Activated naive CD4-positive, alpha-beta T cell treated with anti-CD3 and anti-CD28 coated beads, Interleukin-2, amount 10 ng/mL, durations not matched to agents 7 days and 5 days (primary cell): ENCODE measurements around the gene FBXL17.

Experiments
- CTCF ChIA-PET: fragments of 350-600 bp; sonication (Branson Sonifier 250); formaldehyde crosslinking; loops from one replicate; lab custom pipeline; 2021; ENCODE audit warnings: antibody characterized with exemption; lab: Charles Lee
- DNase-seq: peaks from one replicate; pipeline ENCODE4 v3.0.0-alpha.2; 2020
- H3K27ac Mint-ChIP-seq: one replicate; pipeline ENCODE4 v1.8.0; 2021; ENCODE audit warnings: mild to moderate bottlenecking, moderate library complexity, mixed read lengths
- H3K27me3 Mint-ChIP-seq: one replicate; pipeline ENCODE4 v1.8.0; 2021; ENCODE audit warnings: mild to moderate bottlenecking, mixed read lengths
- H3K36me3 Mint-ChIP-seq: one replicate; pipeline ENCODE4 v1.8.0; 2021; ENCODE audit warnings: mixed read lengths
- H3K4me1 Mint-ChIP-seq: one replicate; pipeline ENCODE4 v1.8.0; 2021; ENCODE audit warnings: mixed read lengths
- H3K4me3 Mint-ChIP-seq: one replicate; pipeline ENCODE4 v1.8.0; 2021; ENCODE audit warnings: mild to moderate bottlenecking, moderate library complexity, mixed read lengths
- H3K9me3 Mint-ChIP-seq: one replicate; pipeline ENCODE4 v1.8.0; 2021; ENCODE audit warnings: mixed read lengths

The FBXL17 gene

GRCh38 chr5:107948377-107948776 lies 433.5 kb downstream of the FBXL17 start:
- no peak overlapping the region for H3K4me3 Mint-ChIP-seq
- DNase-seq: no peak
- no peak overlapping the region for H3K27ac Mint-ChIP-seq
- CTCF ChIA-PET: no interaction called here
- no peaks in the 10 kb centered on the region for H3K9me3 Mint-ChIP-seq
- no peaks in the 10 kb centered on the region for H3K27me3 Mint-ChIP-seq
- peaks cover 6% of the 10 kb centered on the region for H3K36me3 Mint-ChIP-seq
- peaks cover 30% of the 10 kb centered on the region for H3K4me1 Mint-ChIP-seq

GRCh38 chr5:107945061-107945460 lies 436.8 kb downstream of the FBXL17 start:
- no peak overlapping the region for H3K27ac Mint-ChIP-seq
- CTCF ChIA-PET: no interaction called here
- H3K9me3 Mint-ChIP-seq: peaks cover 1% of the 10 kb centered on the region
- H3K4me3 Mint-ChIP-seq: no peak overlapping the region
- H3K27me3 Mint-ChIP-seq: no peaks in the 10 kb centered on the region
- H3K36me3 Mint-ChIP-seq: peaks cover 2% of the 10 kb centered on the region
- H3K4me1 Mint-ChIP-seq: peaks cover 19% of the 10 kb centered on the region
- DNase-seq: no peak

- DNase-seq: no peak
- no peak overlapping the region for H3K4me3 Mint-ChIP-seq
- H3K4me1 Mint-ChIP-seq: peaks cover 8% of the 10 kb centered on the region
- H3K36me3 Mint-ChIP-seq: peaks cover 2% of the 10 kb centered on the region
- no peaks in the 10 kb centered on the region for H3K27me3 Mint-ChIP-seq
- H3K27ac Mint-ChIP-seq: no peak overlapping the region
- peaks cover 1% of the 10 kb centered on the region for H3K9me3 Mint-ChIP-seq
- CTCF ChIA-PET: no interaction called here
Measured at GRCh38 chr5:107943923-107944322, 438.0 kb downstream of the FBXL17 start.

- Mint-ChIP-seq H3K9me3 (peaks cover 1% of the 10 kb centered on the region), H3K4me3 (no peak overlapping the region), H3K4me1 (peaks cover 3% of the 10 kb centered on the region), H3K27ac (no peak overlapping the region), H3K27me3 (no peaks in the 10 kb centered on the region), H3K36me3 (peaks cover 2% of the 10 kb centered on the region)
- CTCF ChIA-PET: no interaction called here
- DNase-seq: no peak
Measured at GRCh38 chr5:107941036-107941435, 440.9 kb downstream of the FBXL17 start.

GRCh38 chr5:107937651-107938355 lies 444.1 kb downstream of the FBXL17 start:
- no peak overlapping the region for H3K27ac Mint-ChIP-seq
- H3K27me3 Mint-ChIP-seq: no peaks in the 10 kb centered on the region
- H3K4me3 Mint-ChIP-seq: no peak overlapping the region
- DNase-seq: no peak
- H3K4me1 Mint-ChIP-seq: peaks cover 3% of the 10 kb centered on the region
- H3K36me3 Mint-ChIP-seq: peaks cover 4% of the 10 kb centered on the region
- peaks cover 1% of the 10 kb centered on the region for H3K9me3 Mint-ChIP-seq
- CTCF ChIA-PET: no interaction called here

GRCh38 chr5:107937204-107937603 lies 444.7 kb downstream of the FBXL17 start:
- Mint-ChIP-seq H3K4me1 (peaks cover 3% of the 10 kb centered on the region), H3K27ac (no peak overlapping the region), H3K27me3 (no peaks in the 10 kb centered on the region), H3K9me3 (peaks cover 1% of the 10 kb centered on the region), H3K36me3 (peaks cover 4% of the 10 kb centered on the region), H3K4me3 (no peak overlapping the region)
- CTCF ChIA-PET: no interaction called here
- no peak for DNase-seq

GRCh38 chr5:107936515-107936914 lies 445.4 kb downstream of the FBXL17 start:
- H3K27me3 Mint-ChIP-seq: no peaks in the 10 kb centered on the region
- DNase-seq: no peak
- CTCF ChIA-PET: no interaction called here
- H3K36me3 Mint-ChIP-seq: peaks cover 4% of the 10 kb centered on the region
- H3K27ac Mint-ChIP-seq: no peak overlapping the region
- peaks cover 3% of the 10 kb centered on the region for H3K4me1 Mint-ChIP-seq
- H3K4me3 Mint-ChIP-seq: no peak overlapping the region
- H3K9me3 Mint-ChIP-seq: peaks cover under 1% of the 10 kb centered on the region

- no peaks in the 10 kb centered on the region for H3K27me3 Mint-ChIP-seq
- peaks cover 3% of the 10 kb centered on the region for H3K4me1 Mint-ChIP-seq
- CTCF ChIA-PET: no interaction called here
- H3K4me3 Mint-ChIP-seq: no peak overlapping the region
- no peak for DNase-seq
- no peaks in the 10 kb centered on the region for H3K9me3 Mint-ChIP-seq
- peaks cover 4% of the 10 kb centered on the region for H3K36me3 Mint-ChIP-seq
- no peak overlapping the region for H3K27ac Mint-ChIP-seq
Measured at GRCh38 chr5:107935645-107936044, 446.3 kb downstream of the FBXL17 start.

- CTCF ChIA-PET: no interaction called here
- no peak overlapping the region for H3K4me3 Mint-ChIP-seq
- peaks cover 13% of the 10 kb centered on the region for H3K4me1 Mint-ChIP-seq
- DNase-seq: no peak
- no peaks in the 10 kb centered on the region for H3K27me3 Mint-ChIP-seq
- no peaks in the 10 kb centered on the region for H3K9me3 Mint-ChIP-seq
- H3K27ac Mint-ChIP-seq: no peak overlapping the region
- H3K36me3 Mint-ChIP-seq: peaks cover 12% of the 10 kb centered on the region
Measured at GRCh38 chr5:107933326-107933725, 448.6 kb downstream of the FBXL17 start.

- CTCF ChIA-PET: no interaction called here
- Mint-ChIP-seq H3K27ac (no peak overlapping the region), H3K4me3 (no peak overlapping the region), H3K9me3 (no peaks in the 10 kb centered on the region), H3K36me3 (peaks cover 10% of the 10 kb centered on the region), H3K27me3 (no peaks in the 10 kb centered on the region), H3K4me1 (peaks cover 16% of the 10 kb centered on the region)
- no peak for DNase-seq
Measured at GRCh38 chr5:107930891-107931290, 451.0 kb downstream of the FBXL17 start.

- no peak for DNase-seq
- Mint-ChIP-seq H3K27ac (peak overlapping the region; percentile 47), H3K4me1 (peaks cover 24% of the 10 kb centered on the region), H3K36me3 (peaks cover 16% of the 10 kb centered on the region), H3K27me3 (no peaks in the 10 kb centered on the region), H3K9me3 (peaks cover 3% of the 10 kb centered on the region), H3K4me3 (no peak overlapping the region)
- CTCF ChIA-PET: no interaction called here
Measured at GRCh38 chr5:107930092-107930491, 451.8 kb downstream of the FBXL17 start.

- no peak for DNase-seq
Measured at GRCh38 chr5:107929080-107929479, 452.8 kb downstream of the FBXL17 start.

GRCh38 chr5:107926121-107926520 lies 455.8 kb downstream of the FBXL17 start:
- Mint-ChIP-seq H3K4me1 (peaks cover 47% of the 10 kb centered on the region), H3K27me3 (no peaks in the 10 kb centered on the region), H3K4me3 (no peak overlapping the region), H3K27ac (no peak overlapping the region), H3K36me3 (peaks cover 24% of the 10 kb centered on the region), H3K9me3 (peaks cover 3% of the 10 kb centered on the region)
- no peak for DNase-seq
- CTCF ChIA-PET: no interaction called here

More at GRCh38 chr5:107929080-107929479, 452.8 kb downstream of the FBXL17 start:
- CTCF ChIA-PET: no interaction called here
- H3K9me3 Mint-ChIP-seq: peaks cover 3% of the 10 kb centered on the region
- no peak overlapping the region for H3K4me3 Mint-ChIP-seq
- peaks cover 34% of the 10 kb centered on the region for H3K4me1 Mint-ChIP-seq
- peaks cover 16% of the 10 kb centered on the region for H3K36me3 Mint-ChIP-seq
- no peaks in the 10 kb centered on the region for H3K27me3 Mint-ChIP-seq
- no peak overlapping the region for H3K27ac Mint-ChIP-seq

- peaks cover 3% of the 10 kb centered on the region for H3K9me3 Mint-ChIP-seq
- peaks cover 50% of the 10 kb centered on the region for H3K4me1 Mint-ChIP-seq
- no peaks in the 10 kb centered on the region for H3K27me3 Mint-ChIP-seq
- H3K36me3 Mint-ChIP-seq: peaks cover 25% of the 10 kb centered on the region
- peak overlapping the region; percentile 2 for H3K4me3 Mint-ChIP-seq
- H3K27ac Mint-ChIP-seq: peak overlapping the region; percentile 90
- DNase-seq: no peak
- CTCF ChIA-PET: no interaction called here
Measured at GRCh38 chr5:107925200-107925599, 456.7 kb downstream of the FBXL17 start.

- H3K9me3 Mint-ChIP-seq: peaks cover 3% of the 10 kb centered on the region
- peaks cover 76% of the 10 kb centered on the region for H3K4me1 Mint-ChIP-seq
- no peaks in the 10 kb centered on the region for H3K27me3 Mint-ChIP-seq
- DNase-seq: no peak
- H3K4me3 Mint-ChIP-seq: no peak overlapping the region
- peak overlapping the region; percentile 3 for H3K27ac Mint-ChIP-seq
- H3K36me3 Mint-ChIP-seq: peaks cover 22% of the 10 kb centered on the region
- CTCF ChIA-PET: no interaction called here
Measured at GRCh38 chr5:107919969-107920368, 461.9 kb downstream of the FBXL17 start.
